Stimulated activated CD4-positive, alpha-beta T cell treated with anti-CD3 and anti-CD28 coated beads, Interleukin-2, amount 100 ng/mL, for 48 hours (primary cell): ENCODE measurements around the gene SMCO4.
A peak's percentile ranks its signal among the peaks of the same experiment; 100 is the strongest.
"Not testable (repeated sequence)": the region's sequence is repeated elsewhere in the genome, so short reads cannot be mapped to it uniquely, and the experiment has no call there.

Experiments
- DNase-seq, 2 donors: peaks; one replicate each; pipeline ENCODE4 v3.0.0-alpha.2; 2020

SMCO4 gene

DNA sequence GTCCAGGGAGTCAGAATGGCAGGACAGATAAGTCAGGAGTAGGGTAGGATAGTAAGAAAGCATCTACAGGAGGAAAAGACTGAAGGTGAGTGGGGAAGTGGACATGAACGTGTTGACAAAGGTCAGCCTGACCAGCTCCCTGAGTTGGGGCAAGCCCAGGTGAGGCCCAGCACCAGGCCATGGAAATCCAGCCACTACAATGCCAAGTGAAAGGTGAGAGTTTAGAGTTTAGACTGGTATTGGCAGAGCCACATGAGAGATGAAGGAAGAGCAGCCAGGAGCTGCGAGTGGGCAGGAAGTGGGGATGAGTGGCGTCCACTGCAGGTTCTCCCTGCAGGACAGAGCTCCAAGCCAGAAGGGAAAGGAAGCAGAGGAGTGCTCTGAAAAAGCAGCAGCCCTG lies 16.5 kb upstream of the SMCO4 start:
- no peak for DNase-seq

GRCh38 chr11:93552874-93553273 lies 9.7 kb upstream of the SMCO4 start:
- DNase-seq, result no peak

DNA sequence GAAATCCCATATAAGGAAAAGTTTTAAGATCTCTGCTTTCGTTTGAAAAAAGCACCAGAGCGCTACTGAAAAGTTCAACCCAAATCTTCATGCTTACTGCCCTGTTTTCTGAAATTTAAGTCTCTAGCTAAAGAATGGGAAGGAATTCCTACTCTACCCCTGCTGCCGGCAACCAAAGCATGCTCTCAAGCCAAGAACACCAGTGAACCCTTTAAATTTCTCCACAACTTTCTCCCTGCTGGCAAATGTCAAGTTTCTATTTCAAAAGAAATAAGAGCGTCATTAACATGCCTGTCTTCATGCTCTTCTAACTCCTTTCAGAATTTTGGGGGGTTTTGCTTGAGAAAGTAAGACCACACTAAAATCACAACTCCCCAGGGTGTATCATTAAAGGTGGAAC lies 6.8 kb upstream of the SMCO4 start:
- no peak for DNase-seq

GRCh38 chr11:93548679-93549319 lies 5.6 kb upstream of the SMCO4 start:
- no peak for DNase-seq

GRCh38 chr11:93547773-93548172 lies 4.6 kb upstream of the SMCO4 start:
- DNase-seq, result no peak

DNA sequence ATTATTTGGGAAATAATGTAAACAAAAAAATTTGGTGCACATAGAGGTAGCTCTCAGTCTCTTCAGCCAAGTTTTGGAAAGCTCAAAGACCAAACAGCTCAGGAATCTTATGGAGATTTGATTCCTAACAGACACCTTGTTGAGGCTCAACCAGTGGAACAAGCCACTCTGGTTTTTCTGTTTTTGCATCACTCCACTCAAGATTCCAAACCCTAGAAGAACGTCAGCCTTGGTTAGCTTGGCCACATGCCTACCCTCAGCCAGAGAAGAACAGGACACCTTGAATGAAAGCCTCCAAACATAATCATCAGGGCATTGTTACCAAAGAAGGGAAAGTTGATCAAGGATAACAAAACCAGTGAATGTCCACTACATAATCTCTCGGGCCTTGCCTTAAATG lies 3.8 kb upstream of the SMCO4 start:
- no peak for DNase-seq

GRCh38 chr11:93545566-93545965 lies 2.4 kb upstream of the SMCO4 start:
- no peak for DNase-seq

DNA sequence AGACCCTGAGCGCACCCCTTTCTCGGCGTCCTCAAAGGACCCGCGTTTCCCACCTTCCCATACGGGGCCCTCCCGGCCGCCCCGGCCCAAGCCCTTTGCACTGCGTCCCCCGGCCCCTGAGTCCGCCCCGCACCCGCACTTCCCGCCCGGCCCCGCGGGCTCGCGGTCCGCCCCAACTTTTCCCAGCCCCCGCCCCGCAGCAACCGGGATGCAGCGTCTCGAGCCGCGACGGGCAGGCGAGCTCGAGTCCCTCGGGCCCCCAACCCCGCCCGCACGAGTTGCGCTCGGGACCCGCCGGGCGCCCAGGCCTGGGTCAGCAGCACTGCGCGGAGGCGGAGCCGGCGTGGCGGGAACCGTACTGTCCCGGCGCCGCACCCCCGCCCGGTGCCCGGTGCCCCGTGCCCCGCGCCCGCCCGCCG lies 371 bp downstream of the SMCO4 start:
- DNase-seq, result no peak

GRCh38 chr11:93541884-93542810 lies 1.0 kb downstream of the SMCO4 start:
- DNase-seq, result peak; percentile 12 to 18

- DNase-seq, result no peak
Observed at GRCh38 chr11:93540896-93541553, 2.2 kb downstream of the SMCO4 start.

DNA sequence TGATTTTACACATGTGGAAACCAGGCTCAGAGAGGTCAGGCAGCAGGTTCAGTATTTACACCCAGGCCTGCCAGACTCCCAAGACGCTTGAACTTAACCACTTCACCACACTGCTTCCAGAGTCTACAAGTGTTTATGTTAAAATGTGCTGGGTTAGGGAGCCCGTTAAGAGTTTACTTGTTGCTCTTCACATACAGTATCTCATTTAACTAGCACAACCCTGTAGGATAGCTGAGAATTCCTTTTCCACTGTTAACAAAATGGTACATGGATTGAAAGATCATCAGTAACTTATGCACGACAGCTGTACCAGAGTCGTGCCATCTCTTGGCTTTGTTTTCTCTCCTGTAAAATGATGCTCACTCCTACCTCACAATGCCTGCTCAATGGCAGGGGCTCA lies 2.9 kb downstream of the SMCO4 start:
- no peak for DNase-seq

- no peak for DNase-seq
Observed at GRCh38 chr11:93537767-93538261, 5.4 kb downstream of the SMCO4 start.

- no peak for DNase-seq
Observed at GRCh38 chr11:93537049-93537448, 6.1 kb downstream of the SMCO4 start.

- DNase-seq, result no peak
Observed at GRCh38 chr11:93536101-93536861, 6.9 kb downstream of the SMCO4 start.

GRCh38 chr11:93535578-93535977 lies 7.6 kb downstream of the SMCO4 start:
- DNase-seq, result not testable (repeated sequence)

DNA sequence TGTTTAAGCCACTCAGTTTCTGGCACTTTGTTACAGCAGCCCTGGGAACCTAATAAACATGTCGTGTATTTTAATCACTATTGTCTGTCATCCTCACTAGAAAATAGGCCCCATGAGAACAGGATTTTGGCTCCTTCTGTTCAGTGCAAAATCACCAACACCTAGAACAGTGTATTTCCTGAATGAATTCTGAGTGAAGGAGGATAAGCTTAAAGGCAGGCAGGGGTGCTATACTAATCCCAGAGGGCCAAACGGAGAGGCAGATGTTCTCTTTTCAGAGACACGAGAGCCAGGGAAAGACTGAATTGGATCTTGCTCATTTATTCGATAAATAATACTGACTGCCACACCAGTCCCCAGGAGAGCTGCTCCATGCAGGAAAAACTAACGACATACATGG lies 10.4 kb downstream of the SMCO4 start:
- no peak for DNase-seq

DNA sequence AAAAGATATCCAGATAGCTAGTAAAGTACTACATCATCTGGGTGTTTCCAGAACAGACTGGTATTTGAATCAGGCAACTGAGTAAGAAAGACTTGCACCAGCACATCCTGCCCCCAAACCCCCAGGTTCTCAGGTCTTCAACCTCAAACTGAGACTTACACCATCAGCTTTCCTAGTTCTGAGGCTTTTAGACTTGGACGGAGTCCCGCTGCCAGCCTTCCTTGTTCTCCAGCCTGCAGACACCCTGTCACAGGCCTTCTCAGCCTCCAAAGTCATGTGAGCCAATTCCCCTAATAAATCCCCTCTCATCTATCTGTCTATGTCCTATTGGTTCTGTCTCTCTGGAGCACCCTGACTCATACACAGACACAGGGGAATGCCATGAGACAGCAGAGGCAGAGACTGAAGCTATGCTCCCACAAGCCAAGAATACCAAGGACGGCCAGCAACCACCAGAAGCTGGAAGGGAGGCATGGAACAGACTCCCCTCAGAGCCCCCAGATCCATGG lies 10.9 kb downstream of the SMCO4 start:
- DNase-seq, result no peak

DNA sequence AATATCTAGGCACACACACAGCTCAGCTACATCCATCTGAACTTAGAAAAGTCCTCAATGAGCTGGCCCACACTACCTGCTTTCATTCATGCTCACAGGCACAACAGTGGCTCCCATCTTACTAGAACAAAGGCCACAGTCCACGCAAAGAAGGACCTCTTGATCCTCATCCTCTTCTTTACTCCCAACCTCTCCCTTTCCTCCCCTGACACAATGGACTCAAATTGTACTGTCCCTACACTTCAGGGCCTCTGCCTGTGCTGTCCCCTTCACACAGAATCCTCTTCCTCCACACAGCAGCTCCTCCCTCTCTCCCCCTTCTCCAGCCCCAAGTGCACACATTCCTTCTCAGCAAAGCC lies 12.7 kb downstream of the SMCO4 start:
- no peak for DNase-seq

DNA sequence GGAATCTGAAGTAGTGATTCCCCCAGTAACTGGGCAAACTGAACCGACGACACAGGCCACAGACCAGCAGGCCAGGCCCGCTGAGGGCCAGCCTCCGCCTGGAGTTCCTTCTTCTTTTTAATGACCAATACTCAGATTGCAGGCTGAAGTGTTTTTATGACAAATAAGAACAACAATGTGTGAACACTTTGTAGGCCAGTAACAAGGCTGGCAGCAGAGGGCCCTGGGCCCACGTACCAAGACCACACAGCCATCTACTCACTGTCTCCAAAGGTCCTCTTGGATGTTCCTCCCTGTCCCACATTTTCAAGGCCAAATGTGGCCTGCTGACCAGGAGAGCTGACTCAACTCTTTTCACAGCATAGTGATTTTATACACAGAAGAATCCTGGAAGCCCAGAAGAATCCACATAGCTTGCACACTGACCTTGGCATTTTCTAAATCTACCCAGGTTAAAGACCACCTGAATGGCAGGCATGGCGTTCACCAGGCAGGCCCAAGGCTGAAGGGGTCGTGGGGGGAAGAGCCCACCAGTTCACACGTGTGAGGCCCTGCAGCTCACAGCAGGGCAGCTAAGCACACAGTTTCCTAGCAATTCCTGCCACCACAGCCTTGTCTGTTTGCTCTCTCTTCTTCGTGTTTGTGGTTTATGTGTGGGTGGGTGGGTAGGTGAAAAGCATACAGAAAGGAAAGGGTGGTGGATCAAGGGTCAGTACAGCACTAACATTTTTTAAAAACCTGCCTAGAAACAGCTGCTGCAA lies 13.3 kb downstream of the SMCO4 start:
- no peak for DNase-seq

GRCh38 chr11:93528757-93529645 lies 14.2 kb downstream of the SMCO4 start:
- DNase-seq, result no peak

DNA sequence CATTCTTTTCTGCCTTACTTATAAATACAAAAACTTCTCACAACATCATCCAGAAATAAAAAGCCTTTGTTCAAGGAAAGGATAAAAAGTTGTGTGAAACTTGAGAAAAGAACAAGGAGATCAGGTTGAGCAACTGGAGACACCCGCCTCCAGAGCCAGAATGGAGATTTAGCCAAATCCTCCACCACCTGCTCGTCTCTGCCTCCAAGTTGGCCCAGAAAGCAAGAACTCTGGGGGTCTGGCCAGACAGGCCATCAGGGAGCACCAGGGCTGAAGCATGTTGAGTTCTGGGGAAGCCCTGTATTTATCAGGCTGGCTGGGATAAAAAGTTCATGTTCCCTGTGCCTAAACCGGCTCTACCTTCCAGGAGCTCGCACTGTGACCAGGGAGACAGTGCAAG lies 14.9 kb downstream of the SMCO4 start:
- no peak for DNase-seq
